LNCaP clone FGC (cell line): ENCODE results near the gene HOXB2.

Experiments used
- DNase-seq: peaks from one replicate; pipeline ENCODE4 v3.0.0-alpha.2; 2011; ENCODE audit warnings: low read depth
- H3K4me3 ChIP-seq: 2 replicates; pipeline ENCODE4 v1.5.1; 2011; ENCODE audit warnings: mild to moderate bottlenecking, low read depth, low read length, control low read depth
- CTCF ChIP-seq: IDR thresholded peaks from 2 replicates; pipeline ENCODE4 v1.5.1; 2012; ENCODE audit warnings: mild to moderate bottlenecking; ENCODE audit not compliant: control insufficient read depth, insufficient read depth; ENCODE audit errors: extremely low read depth

HOXB2 gene

GRCh38 chr17:48517478-48517877 is 27.4 kb downstream of the HOXB2 start:
- TF ChIP-seq CTCF: no peak
- DNase-seq: no peak
- H3K4me3 ChIP-seq: no peak overlapping the region

GRCh38 chr17:48515925-48516900 is 28.7 kb downstream of the HOXB2 start:
- no peak for TF ChIP-seq CTCF
- H3K4me3 ChIP-seq: no peak overlapping the region
- no peak for DNase-seq

- no peak for DNase-seq
- no peak overlapping the region for H3K4me3 ChIP-seq
- TF ChIP-seq CTCF: no peak
Measured at GRCh38 chr17:48514477-48514876, 30.4 kb downstream of the HOXB2 start.

- DNase-seq: no peak
- no peak for TF ChIP-seq CTCF
- no peak overlapping the region for H3K4me3 ChIP-seq
Measured at GRCh38 chr17:48513666-48514455, 31.0 kb downstream of the HOXB2 start.

- no peak for TF ChIP-seq CTCF
- H3K4me3 ChIP-seq: no peak overlapping the region
- DNase-seq: no peak
Measured at GRCh38 chr17:48513097-48513496, 31.8 kb downstream of the HOXB2 start.

GRCh38 chr17:48510761-48511604 is 33.9 kb downstream of the HOXB2 start:
- no peak for DNase-seq
- no peak for TF ChIP-seq CTCF
- no peak overlapping the region for H3K4me3 ChIP-seq
